Small intestine (tissue), 7 donors: ENCODE measurements around the gene ADRB2. TPM values are rescaled to one million over a fixed set of nuclear protein-coding genes. Genes with fewer than 3 reads are reported as not detected.

Source experiments
- DNase-seq, 2 donors: peaks; one replicate each; pipeline versions ENCODE4 v3.0.0 to v3.0.0-alpha.2; 2013
- FAIRE-seq: peaks from 2 replicates; lab custom pipeline; 2012; peaks lifted over from hg19 to GRCh38; lab: Jason Lieb, UNC
- H3K27ac ChIP-seq, 3 donors: one replicate each; pipeline ENCODE4 v1.5.1; 2013; ENCODE audit warnings: low read length in 2 of 3, mild to moderate bottlenecking in 2 of 3, control low read depth in 1 of 3, inconsistent platforms in 1 of 3, low read depth in 1 of 3, moderate library complexity in 1 of 3
- H3K27me3 ChIP-seq, 3 donors: one replicate each; pipeline ENCODE4 v1.6.1; 2013; ENCODE audit warnings: low read length in 3 of 3, inconsistent platforms in 1 of 3; ENCODE audit not compliant: control insufficient read depth in 3 of 3, insufficient read depth in 3 of 3
- H3K36me3 ChIP-seq, 3 donors: one replicate each; pipeline ENCODE4 v1.6.1; 2013; ENCODE audit warnings: low read length in 3 of 3, inconsistent platforms in 1 of 3, low read depth in 1 of 3, mild to moderate bottlenecking in 1 of 3, moderate library complexity in 1 of 3; ENCODE audit not compliant: control insufficient read depth in 3 of 3, insufficient read depth in 2 of 3
- H3K4me1 ChIP-seq, 3 donors: one replicate each; pipeline ENCODE4 v1.6.1; 2013; ENCODE audit warnings: low read length in 2 of 3, inconsistent platforms in 1 of 3, low read depth in 1 of 3, mild to moderate bottlenecking in 1 of 3, moderate library complexity in 1 of 3; ENCODE audit not compliant: control insufficient read depth in 3 of 3, insufficient read depth in 2 of 3
- H3K4me3 ChIP-seq, 3 donors: one replicate each; pipeline ENCODE4 v1.5.1; 2013; ENCODE audit warnings: low read length in 3 of 3, control low read depth in 1 of 3, inconsistent platforms in 1 of 3, low read depth in 1 of 3, mild to moderate bottlenecking in 1 of 3, moderate library complexity in 1 of 3
- H3K9me3 ChIP-seq, 2 donors: one replicate each; pipeline ENCODE4 v1.6.1; 2013; ENCODE audit warnings: low read depth in 1 of 2, low read length in 1 of 2; ENCODE audit not compliant: control insufficient read depth in 2 of 2, insufficient read depth in 1 of 2
- WGBS, 3 donors: extraction: QIAGEN DNeasy Blood & Tissue Kit; methylation state at CpG; one replicate each; pipeline ENCODE4 v1.1.7; 2013; 5-methylcytosine and 5-hydroxymethylcytosine counted together
- polyA plus RNA-seq, 4 donors: library from polyadenylated mRNA; stranded (reverse) in 3 of 4; unstranded in 1 of 4; fragments of 200-250 nt in 3 of 4; fragments of 120-200 nt in 1 of 4; gene quantifications; one replicate each; pipeline versions ENCODE4 v1.2.1 to v1.2.3, GENCODE V29; 2013
- donor health status: healthy with polysubstance abuse.
- donor health status: control.
- donor health status: control.
- donor health status: Bipolar disorder and iron deficiency.
- donor health status: healthy.

ADRB2 gene
- polyA plus RNA-seq, 4 donors = 0.27 to 1.5 (median 0.54) TPM; not detected in 1

DNA sequence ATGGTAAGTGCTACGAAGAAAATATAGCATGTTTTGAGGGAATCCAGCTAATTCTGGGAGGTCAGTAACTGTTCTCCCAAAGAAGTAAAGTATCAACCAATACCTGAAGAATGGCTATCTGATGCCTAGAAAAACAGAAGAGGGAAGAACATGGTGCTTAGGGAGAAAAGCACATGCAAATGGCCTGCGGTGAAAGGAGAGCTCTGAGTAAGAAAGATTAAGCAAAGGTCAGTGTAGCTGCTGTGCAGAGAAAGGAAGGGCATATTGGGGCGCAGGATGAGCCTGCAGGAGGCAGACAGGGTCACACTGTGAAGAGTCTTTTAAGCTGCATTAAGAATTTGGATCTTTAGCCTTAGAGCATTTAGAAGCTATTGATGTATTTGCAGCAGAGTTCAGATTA lies 11.0 kb downstream of the ADRB2 start:
- H3K4me1 ChIP-seq = peaks cover 0 to 6% (median 0%) of the 10 kb centered on the region in 3 donors
- 89 to 97% (median 93%) methylated on average over 3 of the region's 3 CpGs for WGBS, 3 donors
- FAIRE-seq = no peak
- H3K27me3 ChIP-seq = peaks cover 0 to 7% (median 0%) of the 10 kb centered on the region in 3 donors
- H3K9me3 ChIP-seq = no peaks in the 10 kb centered on the region
- H3K36me3 ChIP-seq = no peaks in the 10 kb centered on the region
- no peak overlapping the region for H3K27ac ChIP-seq
- DNase-seq = no peak
- no peak overlapping the region for H3K4me3 ChIP-seq

- H3K27ac ChIP-seq = no peak overlapping the region
- FAIRE-seq = no peak
- no peak for DNase-seq
- H3K27me3 ChIP-seq = peaks cover 0 to 3% (median 0%) of the 10 kb centered on the region in 3 donors
- H3K9me3 ChIP-seq = no peaks in the 10 kb centered on the region
- H3K4me1 ChIP-seq = peaks cover 0 to 7% (median 0%) of the 10 kb centered on the region in 3 donors
- 56 to 80% (median 74%) methylated on average over 1 of the region's 1 CpG for WGBS, 3 donors
- no peaks in the 10 kb centered on the region for H3K36me3 ChIP-seq
- no peak overlapping the region for H3K4me3 ChIP-seq
These were observed 11.9 kb downstream of the ADRB2 start for GRCh38 chr5:148838357-148838756.

- WGBS, 3 donors = 68 to 79% (median 78%) methylated on average over 4 of the region's 4 CpGs
- no peaks in the 10 kb centered on the region for H3K36me3 ChIP-seq
- H3K9me3 ChIP-seq = no peaks in the 10 kb centered on the region
- peaks cover 0 to 3% (median 0%) of the 10 kb centered on the region in 3 donors for H3K27me3 ChIP-seq
- no peak overlapping the region for H3K27ac ChIP-seq
- peaks cover 0 to 7% (median 0%) of the 10 kb centered on the region in 3 donors for H3K4me1 ChIP-seq
- DNase-seq = no peak
- FAIRE-seq = no peak
- no peak overlapping the region for H3K4me3 ChIP-seq
These were observed 13.5 kb downstream of the ADRB2 start for GRCh38 chr5:148839960-148840359.

GRCh38 chr5:148840531-148840930 lies 14.1 kb downstream of the ADRB2 start:
- 90 to 97% (median 91%) methylated on average over 1 of the region's 1 CpG for WGBS, 3 donors
- FAIRE-seq = no peak
- H3K27ac ChIP-seq = no peak overlapping the region

DNA sequence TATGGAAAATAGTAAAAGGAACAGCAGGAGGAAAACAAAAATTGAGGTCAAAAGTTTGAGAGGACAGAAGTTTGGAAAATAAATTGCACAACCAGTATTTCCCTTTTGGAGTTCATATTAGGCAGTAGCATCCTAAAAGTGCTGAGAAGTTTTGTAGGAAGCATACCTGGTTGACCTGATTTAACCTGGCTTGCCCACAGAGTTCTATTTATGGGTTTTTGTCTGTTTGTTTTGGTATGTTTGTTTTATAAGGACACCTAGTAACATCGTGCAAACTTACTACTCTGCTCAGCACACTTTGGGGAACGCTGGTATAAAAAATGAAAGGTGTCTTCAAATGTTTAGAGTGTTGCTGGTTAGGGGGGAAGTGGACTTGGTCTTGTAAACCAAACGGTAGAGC lies 15.1 kb downstream of the ADRB2 start:
- no peak overlapping the region for H3K4me3 ChIP-seq
- FAIRE-seq = no peak
- H3K9me3 ChIP-seq = no peaks in the 10 kb centered on the region
- H3K4me1 ChIP-seq = peaks cover 0 to 7% (median 0%) of the 10 kb centered on the region in 3 donors
- no peak overlapping the region for H3K27ac ChIP-seq
- 35 to 45% (median 36%) methylated on average over 3 of the region's 3 CpGs for WGBS, 3 donors
- H3K36me3 ChIP-seq = no peaks in the 10 kb centered on the region
- peaks cover 0 to 3% (median 0%) of the 10 kb centered on the region in 3 donors for H3K27me3 ChIP-seq
- no peak for DNase-seq

More at GRCh38 chr5:148840531-148840930, 14.1 kb downstream of the ADRB2 start:
- Histone ChIP-seq H3K27me3 (peaks cover 0 to 3% (median 0%) of the 10 kb centered on the region in 3 donors), H3K4me3 (no peak overlapping the region), H3K4me1 (peaks cover 0 to 7% (median 0%) of the 10 kb centered on the region in 3 donors), H3K36me3 (no peaks in the 10 kb centered on the region), H3K9me3 (no peaks in the 10 kb centered on the region)
- DNase-seq = no peak

DNA sequence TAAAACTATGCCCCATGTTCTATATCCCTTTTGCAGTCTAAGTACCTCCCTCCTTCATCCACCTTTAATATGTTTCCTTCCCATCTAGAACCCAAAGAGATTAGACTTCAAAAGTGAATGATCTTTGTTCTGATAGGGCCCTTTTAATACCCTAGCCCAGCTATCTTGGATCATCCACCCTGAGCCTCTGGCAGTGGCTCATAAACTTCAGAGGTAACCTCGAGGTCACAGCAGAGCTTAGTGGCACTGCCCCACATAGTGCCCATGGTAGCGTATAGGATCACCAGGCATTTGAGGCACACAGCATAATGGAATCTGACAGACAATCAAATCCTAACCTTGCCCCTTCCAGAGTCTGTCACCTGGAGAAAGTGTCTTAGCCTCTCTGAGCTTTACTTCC lies 15.8 kb downstream of the ADRB2 start:
- H3K4me3 ChIP-seq = no peak overlapping the region
- FAIRE-seq (no peak), DNase-seq (no peak)
- 63 to 79% (median 65%) methylated on average over 2 of the region's 2 CpGs for WGBS, 3 donors
- no peaks in the 10 kb centered on the region for H3K27me3 ChIP-seq
- H3K4me1 ChIP-seq = peaks cover 0 to 7% (median 0%) of the 10 kb centered on the region in 3 donors
- no peaks in the 10 kb centered on the region for H3K9me3 ChIP-seq
- H3K27ac ChIP-seq = no peak overlapping the region
- no peaks in the 10 kb centered on the region for H3K36me3 ChIP-seq

DNA sequence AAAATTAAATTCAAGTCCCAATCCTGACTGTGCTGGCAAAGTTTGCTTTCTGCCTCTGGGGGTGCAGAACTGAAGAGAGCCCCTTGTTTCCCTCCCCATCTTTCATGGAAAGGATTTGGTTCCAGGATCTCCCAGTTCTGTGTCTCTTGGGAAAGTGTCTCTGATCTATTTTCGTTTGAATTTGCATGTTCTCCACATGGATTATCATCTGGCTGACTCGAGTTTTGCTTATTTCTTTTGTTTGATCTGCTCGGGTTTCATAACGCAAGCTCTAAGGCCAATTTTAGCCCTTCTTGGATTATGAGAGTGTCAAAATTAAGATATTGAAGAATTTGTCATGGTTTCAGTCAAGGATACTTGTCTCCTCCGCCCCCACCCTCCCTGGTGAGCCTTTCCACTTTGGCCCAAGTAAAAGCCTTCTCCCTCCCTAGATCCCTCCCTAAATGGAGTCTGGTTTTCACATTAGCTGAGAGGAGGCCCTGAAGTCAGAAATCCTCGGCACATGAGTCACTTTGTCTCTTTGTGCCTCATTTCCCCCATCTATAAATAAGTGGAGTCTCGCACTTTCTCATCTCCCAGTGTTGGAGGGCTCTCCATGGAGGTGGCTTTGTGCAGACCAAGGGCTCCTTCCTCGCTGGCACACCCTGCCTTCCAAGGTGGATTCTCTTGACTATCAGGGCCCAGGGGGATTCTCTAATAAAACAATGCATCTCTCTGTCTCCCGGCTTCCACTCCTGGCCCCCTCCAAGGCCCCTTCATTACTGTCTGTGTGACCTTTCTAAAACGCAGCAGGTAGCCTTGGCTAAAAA lies 17.3 kb downstream of the ADRB2 start:
- H3K9me3 ChIP-seq = no peaks in the 10 kb centered on the region

GRCh38 chr5:148844433-148845280 lies 18.2 kb downstream of the ADRB2 start:
- H3K4me1 ChIP-seq = peaks cover 0 to 7% (median 0%) of the 10 kb centered on the region in 3 donors
- no peaks in the 10 kb centered on the region for H3K9me3 ChIP-seq
- 70 to 75% (median 74%) methylated on average over 7 of the region's 7 CpGs for WGBS, 3 donors
- no peak overlapping the region for H3K27ac ChIP-seq
- FAIRE-seq (no peak), DNase-seq (no peak)
- no peak overlapping the region for H3K4me3 ChIP-seq
- H3K27me3 ChIP-seq = no peaks in the 10 kb centered on the region
- H3K36me3 ChIP-seq = no peaks in the 10 kb centered on the region

More for the DNA sequence above, 17.3 kb downstream of the ADRB2 start:
- no peak overlapping the region for H3K27ac ChIP-seq
- no peak for DNase-seq
- H3K36me3 ChIP-seq = no peaks in the 10 kb centered on the region
- 69 to 73% (median 72%) methylated on average over 10 of the region's 10 CpGs for WGBS, 3 donors
- H3K4me3 ChIP-seq = no peak overlapping the region
- FAIRE-seq = no peak
- H3K27me3 ChIP-seq = no peaks in the 10 kb centered on the region
- H3K4me1 ChIP-seq = peaks cover 0 to 7% (median 0%) of the 10 kb centered on the region in 3 donors
